HFF-Myc (cell line): ENCODE measurements around the gene PRPF31.
"Not testable (repeated sequence)": the region's sequence is repeated elsewhere in the genome, so short reads cannot be mapped to it uniquely, and the experiment has no call there.

ENCODE experiments used
- DNase-seq: peaks from one replicate; pipeline ENCODE4 v3.0.0-alpha.2; 2011; ENCODE audit warnings: low read depth; ENCODE audit errors: extremely low read depth
- H3K4me3 ChIP-seq: replicated peaks from 2 replicates; pipeline ENCODE4 v1.5.1; 2011; ENCODE audit warnings: low read depth, mild to moderate bottlenecking, control low read depth, low read length
- TF ChIP-seq, protein P1 (sequence below): IDR thresholded peaks from 2 replicates; pipeline ENCODE4 v1.5.1; 2012; ENCODE audit warnings: mild to moderate bottlenecking, low read depth, low read length, control low read depth; ENCODE audit errors: missing control alignments

PRPF31 gene

GRCh38 chr19:54084410-54084809 is 31.1 kb upstream of the PRPF31 start:
- no peak for DNase-seq
- TF ChIP-seq, protein P1, sequence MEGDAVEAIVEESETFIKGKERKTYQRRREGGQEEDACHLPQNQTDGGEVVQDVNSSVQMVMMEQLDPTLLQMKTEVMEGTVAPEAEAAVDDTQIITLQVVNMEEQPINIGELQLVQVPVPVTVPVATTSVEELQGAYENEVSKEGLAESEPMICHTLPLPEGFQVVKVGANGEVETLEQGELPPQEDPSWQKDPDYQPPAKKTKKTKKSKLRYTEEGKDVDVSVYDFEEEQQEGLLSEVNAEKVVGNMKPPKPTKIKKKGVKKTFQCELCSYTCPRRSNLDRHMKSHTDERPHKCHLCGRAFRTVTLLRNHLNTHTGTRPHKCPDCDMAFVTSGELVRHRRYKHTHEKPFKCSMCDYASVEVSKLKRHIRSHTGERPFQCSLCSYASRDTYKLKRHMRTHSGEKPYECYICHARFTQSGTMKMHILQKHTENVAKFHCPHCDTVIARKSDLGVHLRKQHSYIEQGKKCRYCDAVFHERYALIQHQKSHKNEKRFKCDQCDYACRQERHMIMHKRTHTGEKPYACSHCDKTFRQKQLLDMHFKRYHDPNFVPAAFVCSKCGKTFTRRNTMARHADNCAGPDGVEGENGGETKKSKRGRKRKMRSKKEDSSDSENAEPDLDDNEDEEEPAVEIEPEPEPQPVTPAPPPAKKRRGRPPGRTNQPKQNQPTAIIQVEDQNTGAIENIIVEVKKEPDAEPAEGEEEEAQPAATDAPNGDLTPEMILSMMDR: no peak
- H3K4me3 ChIP-seq: no peak overlapping the region

DNA sequence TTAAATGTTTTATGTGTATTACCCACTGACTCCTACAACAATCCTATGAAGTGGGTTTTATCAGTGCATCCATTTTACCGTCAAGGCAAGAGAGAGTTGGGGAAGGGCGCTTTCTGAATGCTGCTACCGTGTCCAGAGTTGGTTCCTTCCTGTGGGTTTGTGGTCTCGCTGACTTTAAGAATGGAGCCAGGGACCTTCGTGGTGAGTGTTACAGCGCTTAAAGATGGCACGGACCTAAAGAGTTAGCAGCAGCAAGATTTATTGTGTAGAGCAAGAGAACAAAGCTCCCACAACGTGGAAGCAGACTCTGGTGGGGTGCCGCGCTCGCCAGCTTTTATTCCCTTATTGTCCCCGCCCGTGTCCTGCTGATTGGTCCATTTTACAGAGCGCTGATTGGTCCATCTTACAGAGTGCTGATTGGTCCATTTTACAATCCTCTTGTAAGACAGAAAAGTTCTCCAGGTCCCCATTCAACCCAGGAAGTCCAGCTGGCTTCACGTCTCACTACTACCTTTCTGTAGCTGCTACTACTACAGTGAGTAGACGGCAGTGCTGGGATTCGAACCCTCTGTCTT is 21.0 kb upstream of the PRPF31 start:
- no peak for DNase-seq
- TF ChIP-seq, protein P1: no peak
- H3K4me3 ChIP-seq: no peak overlapping the region

GRCh38 chr19:54095136-54095858 is 20.3 kb upstream of the PRPF31 start:
- peak overlapping the region; percentile 26 for H3K4me3 ChIP-seq
- DNase-seq: no peak
- TF ChIP-seq, protein P1: no peak

DNA sequence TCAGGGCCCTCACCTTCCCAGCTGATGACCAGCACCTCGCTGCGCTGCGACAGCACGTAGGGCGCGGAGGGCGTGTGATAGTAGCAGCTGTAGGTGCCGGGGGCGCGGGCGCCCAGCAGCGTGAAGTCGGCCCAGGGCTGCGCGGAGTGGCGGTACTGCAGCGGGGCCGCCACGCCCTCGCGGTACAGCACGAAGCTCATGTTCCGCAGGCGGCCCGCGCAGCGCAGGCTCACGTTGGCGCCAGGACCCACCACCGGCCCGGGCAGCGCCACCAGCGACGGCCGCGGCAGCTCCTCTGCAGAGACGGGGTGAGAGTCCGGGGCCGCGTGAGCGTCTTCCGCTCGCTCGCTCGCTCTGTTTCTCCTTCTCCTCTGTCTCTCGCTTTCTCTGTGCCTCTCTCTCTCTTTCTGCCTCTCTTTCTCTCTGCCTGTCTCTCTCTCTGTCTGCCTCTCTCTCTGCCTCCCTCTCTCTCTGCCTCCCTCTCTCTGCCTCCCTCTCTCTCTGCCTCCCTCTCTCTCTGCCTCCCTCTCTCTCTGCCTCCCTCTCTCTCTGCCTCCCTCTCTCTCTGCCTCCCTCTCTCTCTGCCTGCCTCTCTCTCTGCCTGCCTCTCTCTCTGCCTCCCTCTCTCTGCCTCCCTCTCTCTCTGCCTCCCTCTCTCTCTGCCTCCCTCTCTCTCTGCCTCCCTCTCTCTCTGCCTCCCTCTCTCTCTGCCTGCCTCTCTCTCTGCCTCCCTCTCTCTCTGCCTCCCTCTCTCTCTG is 19.5 kb upstream of the PRPF31 start:
- not testable (repeated sequence) for DNase-seq
- peak overlapping the region; percentile 26 for H3K4me3 ChIP-seq

DNA sequence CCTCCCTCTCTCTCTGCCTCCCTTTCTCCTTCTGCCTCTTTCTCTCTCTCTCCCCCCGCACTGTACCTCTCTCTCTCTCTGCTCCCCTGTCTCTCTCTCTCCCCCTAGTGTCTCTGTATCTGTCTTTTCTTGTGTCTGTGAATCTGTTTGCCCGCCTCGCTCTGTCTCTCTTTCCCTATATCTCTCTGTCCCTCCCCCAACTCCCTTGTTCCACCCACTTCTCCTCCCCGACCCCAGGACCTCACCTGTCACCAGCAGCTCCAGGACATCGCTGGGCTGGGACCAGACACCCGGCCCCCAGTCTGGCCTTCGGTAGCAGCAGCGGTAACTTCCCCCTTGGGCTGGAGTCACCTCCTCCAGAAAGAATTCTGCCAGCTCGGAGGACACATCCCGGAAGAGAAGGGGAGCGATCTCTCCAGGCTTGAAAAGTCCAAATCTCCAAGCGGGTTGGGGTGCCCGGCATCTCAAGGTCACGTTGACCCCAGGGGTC is 18.9 kb upstream of the PRPF31 start:
- DNase-seq: no peak
- H3K4me3 ChIP-seq: peak overlapping the region; percentile 28
- TF ChIP-seq, protein P1: peak; percentile 46

DNA sequence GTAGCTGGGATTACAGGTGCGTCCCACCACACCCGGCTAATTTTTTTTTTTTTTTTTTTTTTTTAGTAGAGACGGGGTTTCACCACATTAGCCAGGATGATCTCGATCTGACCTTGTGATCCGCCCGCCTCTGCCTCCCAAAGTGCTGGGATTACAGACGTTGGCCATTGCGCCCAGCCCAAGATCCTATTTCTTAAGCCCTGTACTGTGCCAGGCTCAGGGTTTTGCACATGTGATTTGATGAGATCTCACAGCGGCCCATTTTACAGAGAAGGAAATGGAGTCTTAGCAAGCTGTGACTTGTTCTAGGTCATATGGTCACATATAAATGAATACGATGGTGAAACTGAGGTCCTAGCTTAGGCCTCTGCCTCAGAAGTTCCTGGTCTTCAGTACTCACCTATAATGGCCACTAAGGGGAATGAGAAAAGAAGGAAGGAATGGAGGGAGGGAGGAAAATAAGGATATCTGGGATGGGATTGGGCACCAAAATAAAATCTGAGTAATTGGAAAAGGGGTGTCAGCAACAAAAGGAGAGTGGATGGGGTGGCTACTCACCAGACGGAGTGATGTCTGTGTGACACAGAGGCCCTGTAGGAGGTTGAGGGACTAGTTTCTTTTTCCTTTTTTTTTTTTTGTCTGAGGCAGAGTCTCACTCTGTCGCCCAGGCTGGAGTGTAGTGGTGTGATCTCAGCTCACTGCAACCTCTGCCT is 16.2 kb upstream of the PRPF31 start:
- H3K4me3 ChIP-seq: no peak overlapping the region
- TF ChIP-seq, protein P1: no peak
- DNase-seq: no peak

DNA sequence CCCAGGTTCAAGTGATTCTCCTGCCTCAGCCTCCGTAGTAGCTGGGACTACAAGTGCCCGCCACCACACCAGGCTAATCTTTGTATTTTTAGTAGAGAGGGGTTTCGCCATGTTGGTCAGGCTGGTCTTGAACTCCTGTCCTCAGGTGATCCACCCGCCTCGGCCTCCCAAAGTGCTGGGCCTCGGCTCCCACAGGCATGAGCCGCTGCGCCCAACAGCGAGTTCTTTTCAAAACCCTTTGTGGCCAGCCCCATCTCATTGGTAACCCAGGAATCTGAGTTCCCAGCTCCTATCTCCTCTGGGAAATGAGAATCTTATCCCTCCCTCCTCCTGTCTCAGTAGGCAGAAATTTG is 15.7 kb upstream of the PRPF31 start:
- DNase-seq: not testable (repeated sequence)

More for the DNA sequence above, 15.7 kb upstream of the PRPF31 start:
- H3K4me3 ChIP-seq: not testable (repeated sequence)
